OCI-M2 (cell line): Measurements from ENCODE around the gene KCNQ5.

Experiments
- DNase-seq: peaks from one replicate; lab custom pipeline; 2025; ENCODE audit not compliant: unreplicated experiment; lab: John Stamatoyannopoulos, UW

KCNQ5 gene

DNA sequence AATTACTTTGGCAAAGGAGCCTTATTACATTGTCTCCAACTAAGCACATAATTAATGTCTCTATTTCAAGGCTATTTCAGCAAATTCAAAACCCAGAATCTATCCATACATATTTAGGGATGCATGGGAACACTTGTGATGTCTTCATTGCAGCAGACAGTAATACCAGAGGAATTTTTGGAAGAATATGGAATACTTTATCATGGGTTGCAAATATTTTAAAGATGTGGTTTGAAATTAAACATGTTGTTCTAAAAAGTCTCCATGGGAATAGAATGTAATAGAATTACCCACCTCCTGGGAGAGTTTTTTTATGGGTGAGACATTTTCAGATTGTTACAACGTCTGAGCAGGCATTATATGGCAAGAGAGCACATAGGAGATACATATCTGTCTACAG lies 170.8 kb downstream of the KCNQ5 start:
- DNase-seq, result no peak

DNA sequence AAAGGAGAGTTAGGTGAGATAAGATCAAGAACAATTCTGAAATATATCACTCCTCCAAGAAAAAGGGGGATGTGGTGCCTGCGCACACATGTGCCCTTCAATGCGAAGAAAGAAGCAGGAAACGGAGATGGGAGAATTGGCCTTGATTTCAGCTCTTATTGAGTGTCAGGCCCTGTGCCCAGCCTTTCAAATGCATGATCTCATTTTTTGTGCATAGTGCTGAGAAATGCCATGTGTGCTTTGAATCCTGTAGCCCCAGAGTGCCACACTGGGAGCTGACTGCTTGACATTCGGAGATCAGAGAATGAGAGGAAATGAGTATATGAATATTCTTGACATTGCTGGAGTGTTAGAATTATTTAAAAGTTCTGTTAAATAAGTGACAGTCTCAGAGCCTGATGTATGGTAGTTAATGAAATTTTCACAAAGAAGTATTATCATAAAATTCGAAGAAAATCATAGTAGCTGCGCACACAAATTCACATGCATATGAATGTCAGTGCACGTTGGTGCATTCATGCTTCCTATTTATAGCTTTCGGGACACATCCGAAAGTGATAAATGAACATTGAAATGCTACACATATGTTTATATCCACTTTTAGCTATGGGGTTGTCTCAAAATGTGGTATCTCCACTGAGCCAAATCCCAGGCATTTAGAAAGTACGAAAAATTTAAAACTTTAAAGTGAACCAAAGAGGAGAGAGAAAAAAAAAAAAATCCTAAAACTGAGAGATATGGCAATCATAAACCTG lies 172.0 kb downstream of the KCNQ5 start:
- no peak for DNase-seq

DNA sequence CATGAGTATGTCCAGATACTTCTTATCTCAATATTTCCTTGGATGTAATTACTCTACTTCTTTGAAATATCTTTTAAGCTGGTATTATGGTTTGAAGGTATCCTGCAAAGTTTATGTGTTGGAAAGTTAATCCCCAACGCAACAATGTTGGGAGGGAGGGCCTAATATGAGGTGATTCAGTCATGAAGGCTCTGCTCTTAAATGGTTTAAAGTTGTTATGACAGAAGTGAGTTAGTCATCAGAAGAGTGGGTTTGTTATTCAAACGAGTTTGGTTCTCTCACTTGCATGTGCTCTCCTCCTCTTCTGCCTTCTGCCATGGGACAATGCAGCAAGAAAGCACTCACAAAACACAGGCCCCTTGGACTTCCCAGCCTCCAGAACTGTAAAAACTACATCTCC lies 176.3 kb downstream of the KCNQ5 start:
- DNase-seq, result no peak

DNA sequence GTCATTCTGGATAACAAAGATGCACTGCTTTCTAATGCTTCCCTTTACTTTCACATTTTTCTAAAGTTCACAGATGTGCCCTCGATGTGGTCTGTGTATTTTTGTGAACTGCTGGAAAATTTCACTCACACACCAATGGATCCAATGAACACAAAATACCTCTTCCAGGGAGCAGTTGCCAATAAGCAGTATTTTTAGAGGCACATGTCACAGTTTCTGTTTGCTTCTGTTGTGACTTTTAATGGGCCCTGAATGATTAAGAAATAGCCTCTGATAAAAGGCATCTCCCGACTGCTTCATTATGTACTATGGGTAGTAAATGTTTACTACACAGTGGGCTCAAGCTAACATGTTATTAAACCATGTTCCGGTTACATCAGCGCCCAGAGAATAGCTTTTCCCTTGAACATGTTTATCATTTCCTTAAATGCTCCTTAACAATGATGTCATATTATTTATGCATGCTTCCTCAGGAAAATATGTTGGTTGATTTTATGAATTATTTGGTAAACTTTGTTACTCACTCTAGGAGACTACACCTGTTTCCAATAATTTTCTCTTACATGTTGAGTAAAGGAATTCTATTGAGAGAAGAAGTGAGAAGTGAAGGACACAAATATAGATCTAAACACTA lies 188.0 kb downstream of the KCNQ5 start:
- no peak for DNase-seq

DNA sequence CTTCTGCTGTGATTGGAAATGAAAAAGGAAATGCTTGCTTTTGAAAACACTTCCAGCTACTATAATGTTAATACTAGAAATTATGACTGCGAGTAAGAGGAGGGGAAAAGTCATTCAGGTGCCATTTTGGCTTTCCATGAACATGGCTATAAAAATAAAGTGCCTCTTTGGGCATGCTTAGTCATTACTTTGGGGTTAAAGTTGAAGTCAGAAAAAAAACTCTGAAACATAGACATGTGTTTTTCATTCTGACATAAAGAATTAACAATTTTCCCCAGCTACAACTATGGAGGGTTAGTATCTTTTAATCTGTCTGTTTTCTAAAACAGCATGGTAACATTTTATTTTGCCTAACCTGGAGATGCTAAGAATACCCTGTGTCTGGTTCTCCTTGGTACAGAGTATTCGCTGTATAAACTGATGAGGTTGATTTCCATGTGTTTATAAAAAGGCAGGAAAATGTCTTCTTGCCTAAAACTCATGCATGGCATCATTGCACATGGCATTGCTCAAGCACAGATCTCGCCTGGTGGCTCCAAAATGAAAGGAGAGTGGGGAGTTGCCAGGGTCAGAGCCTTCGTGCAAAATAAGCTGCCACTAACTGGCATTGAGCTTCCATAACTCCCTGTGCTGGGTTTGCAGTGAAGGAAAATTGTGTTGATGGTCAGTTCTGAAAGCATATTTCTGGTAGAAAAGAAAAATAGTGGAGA lies 188.9 kb downstream of the KCNQ5 start:
- DNase-seq, result no peak

DNA sequence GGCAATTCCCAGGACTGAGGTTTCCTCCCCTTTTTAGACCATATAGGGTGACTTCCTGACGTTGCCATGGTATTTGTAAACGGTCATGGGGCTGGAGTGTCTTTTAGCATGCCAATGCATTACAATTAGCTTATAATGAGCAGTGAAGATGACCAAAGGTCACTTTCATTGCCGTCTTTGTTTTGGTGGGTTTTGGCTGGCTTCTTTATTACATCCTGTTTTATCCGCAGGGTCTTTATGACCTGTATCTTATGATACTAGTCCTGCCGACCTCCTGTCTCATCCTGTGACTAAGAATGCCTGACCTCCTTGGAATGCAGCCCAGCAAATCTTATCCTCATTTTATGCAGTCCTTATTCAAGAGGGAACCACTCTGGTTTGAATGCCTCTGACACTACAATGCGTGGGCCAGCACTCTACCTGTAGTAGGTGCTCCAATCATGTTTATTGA lies 190.1 kb downstream of the KCNQ5 start:
- DNase-seq, result no peak

DNA sequence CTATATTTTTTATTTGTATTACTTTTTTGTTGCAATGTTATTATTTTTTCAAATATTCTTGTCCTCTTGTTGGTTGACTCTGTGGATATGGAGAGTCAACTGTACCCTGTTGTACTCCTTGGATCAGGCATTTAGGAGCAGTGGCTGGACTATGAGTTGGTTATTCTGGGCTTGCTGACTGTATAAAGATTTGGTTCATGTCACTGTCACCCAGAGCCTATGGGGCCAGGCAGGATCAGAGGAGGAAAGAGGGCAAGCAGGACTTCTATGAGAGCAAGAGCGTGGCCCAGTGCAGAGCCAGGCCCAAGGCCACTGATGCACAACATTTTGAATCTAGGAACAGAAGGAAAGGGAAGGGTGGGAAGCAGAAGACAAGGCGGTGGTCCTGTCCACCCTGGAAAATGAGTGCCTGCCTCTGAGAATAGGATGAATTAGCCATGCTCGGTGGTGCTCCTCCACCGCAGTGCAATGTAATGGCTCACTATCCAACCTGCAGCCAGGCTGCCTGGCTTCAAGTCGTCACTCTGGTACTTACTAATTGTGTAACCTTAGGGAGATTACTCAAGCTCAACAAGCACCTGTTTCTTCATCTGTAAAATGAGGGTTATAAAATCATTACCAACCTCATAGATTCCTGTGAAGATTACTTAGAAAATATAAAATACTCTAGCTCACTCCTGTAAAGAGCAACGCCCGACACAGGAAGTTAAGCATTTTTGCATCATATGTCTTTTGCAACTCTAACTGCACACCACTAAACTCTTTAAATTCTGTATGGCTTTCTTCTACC lies 192.1 kb downstream of the KCNQ5 start:
- DNase-seq, result no peak

DNA sequence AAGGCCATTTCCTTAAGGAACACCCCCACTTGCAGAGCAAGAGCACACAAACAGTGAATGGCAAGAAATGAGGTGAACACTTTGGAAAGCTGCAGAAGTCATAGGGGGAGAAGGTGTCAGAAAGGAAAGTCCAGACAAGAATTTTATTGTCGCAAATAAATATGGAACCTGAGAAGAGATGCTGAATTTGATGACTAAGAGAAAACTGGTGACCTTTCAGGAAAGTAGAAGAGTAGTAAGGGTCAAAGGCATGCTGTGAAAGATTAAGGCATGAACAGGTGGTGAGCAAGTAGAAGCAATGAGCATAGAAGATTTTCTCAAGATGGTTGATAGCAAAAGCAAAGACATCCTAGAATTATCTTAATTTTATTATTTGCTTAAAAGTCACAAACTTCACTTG lies 194.2 kb downstream of the KCNQ5 start:
- DNase-seq, result no peak

DNA sequence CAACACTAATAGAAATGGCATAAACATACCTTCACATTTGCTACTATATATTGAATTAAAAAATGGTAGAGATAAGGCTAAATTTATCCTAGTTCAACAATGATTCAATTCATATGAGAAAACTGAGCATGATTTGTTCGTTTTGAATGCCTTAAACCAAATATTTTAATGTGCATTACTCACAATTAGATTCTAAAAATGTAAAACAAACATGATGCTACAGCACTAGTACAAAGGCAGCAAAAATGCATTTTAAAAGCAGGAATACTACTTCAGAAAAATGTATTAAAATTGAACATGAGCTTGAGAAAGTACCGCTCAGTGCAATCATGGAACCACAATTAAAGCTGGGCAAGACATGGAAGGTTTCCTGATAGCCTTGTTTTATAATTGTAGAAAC lies 195.3 kb downstream of the KCNQ5 start:
- no peak for DNase-seq

DNA sequence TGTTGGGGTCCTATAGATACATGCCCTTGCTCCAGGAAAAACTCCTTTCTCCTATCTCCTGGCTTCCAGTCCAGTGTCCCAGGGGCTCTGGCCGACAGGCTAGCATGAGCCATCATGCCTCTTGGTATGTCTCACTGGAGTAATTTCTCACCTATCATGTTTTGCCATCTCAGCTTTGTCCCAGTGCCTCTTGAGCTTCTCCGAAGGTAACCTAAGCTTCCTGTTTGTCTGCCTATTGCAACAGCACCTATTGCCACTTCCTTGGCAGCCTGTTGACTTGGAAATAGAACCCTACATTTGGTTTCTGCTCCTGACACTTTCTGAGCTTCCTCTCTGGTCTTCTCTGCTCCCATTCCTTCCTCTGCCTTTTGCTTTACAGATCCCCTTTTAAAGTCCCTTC lies 197.7 kb downstream of the KCNQ5 start:
- no peak for DNase-seq

DNA sequence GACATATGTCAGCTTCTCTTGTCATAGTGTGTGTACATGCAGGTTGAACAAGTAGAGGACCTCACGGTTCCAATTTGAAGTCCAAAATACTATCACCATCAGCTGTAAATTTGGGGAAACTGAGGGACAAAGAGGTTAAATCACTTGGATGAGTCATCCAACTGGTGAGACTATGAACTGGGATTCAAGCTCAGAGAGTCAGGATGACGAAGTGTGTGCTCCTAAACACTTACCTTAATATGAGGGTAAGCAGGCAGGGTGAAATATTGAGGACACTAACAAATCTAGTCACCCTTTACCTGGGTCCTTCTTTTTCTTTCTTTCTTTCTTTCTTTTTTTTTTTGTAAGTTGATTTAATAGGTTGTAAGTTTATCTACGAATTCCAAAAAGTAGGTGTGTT lies 198.3 kb downstream of the KCNQ5 start:
- DNase-seq, result no peak

DNA sequence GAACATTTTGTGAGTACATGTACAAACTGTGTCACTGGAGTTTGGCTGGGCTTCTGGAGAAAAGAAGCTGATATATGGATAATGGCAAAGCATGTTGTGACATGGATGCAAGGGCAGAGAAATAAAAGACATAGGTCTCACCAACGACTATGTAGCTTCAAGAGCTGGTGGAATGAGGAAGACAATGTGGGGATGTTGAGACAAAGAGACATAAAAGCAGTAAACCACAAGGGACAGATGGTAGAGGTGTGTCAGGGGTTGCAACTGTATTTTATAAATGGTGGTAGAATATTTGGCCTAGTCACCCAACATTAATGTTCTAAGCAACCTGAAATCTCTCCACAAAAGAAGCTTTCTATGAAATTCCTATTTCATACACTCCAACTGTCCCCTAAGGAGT lies 199.0 kb downstream of the KCNQ5 start:
- DNase-seq, result no peak

DNA sequence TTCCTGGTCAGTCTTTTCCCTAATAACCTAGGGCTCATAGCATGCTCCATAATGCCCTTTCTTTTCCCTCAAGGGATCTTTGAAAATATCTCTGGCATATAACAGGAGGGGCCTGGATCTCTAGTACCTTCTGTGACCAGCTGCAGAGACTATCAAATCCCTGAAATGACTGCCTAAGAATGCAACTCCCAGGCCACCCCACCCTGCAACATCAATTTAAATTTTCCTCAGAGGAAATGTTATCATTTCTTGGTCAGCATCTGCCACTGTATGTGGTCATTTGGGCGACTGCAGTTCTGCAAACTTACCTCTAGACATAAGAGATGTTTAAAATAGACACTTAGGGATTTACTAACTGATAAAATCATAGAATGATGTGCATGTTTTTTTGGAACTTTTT lies 200.2 kb downstream of the KCNQ5 start:
- DNase-seq, result no peak

DNA sequence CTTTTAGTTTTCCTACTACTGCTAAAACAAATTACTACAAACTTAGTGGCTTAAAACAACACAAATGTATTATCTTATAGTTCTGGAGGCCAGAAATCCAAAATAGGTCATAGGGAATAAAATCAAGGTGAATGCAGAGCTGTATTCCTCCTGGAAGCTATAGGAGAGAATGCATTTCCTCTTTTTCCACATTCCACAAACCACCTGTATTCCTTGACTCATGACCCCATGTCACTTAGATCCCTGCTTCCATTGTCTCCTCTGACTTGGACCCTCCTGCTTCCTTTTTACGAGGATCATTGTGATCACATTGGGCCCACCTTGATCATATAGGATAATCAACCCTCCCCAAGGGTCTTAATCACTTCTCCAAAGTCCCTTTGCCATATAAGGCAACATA lies 200.8 kb downstream of the KCNQ5 start:
- no peak for DNase-seq

DNA sequence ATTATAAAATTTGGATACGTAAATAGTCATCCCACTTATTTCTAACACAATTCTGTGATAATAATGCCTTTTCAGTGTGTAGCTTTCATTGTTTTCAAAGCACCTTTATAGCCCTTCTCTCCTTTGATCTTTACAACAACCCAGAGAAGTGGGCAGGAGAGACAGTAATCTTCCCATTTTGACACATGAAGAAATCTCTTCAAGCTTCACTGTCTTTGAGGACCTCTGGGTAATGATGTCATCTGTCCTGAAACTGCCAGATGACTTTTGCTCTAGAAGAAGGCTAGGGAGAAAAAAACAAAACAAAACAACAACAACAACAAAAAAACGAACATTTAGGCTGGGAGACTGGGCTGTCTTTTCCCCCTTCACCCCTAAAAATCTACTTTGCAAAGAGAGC lies 203.0 kb downstream of the KCNQ5 start:
- DNase-seq, result no peak

DNA sequence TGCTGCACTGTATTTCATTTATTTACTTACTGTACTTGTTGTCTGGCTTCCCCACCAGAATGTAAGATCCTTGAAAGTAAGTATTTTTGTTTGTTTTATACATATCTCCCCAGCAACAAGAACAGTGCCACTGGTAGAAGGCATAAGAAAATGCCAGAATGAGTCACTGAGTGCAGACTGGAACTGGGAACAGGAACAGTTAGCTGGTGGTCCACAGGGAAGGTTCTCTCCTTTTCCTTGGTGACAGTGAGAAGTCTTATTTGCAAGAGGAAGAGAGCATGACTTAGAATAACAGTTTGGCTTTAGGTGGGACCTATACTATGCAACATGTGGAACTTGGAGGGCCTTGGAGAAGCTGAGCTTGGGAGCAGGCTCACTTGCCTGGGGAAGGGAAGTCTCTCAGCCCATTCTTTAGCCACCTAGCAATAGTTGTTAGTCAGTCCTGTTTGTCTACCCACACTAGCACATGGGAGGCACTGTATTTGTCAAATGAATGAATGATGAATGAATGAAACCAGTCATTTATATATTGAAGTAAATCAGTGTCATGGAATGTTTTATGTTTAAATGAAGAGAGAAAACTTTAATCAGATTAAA lies 203.5 kb downstream of the KCNQ5 start:
- DNase-seq, result no peak

DNA sequence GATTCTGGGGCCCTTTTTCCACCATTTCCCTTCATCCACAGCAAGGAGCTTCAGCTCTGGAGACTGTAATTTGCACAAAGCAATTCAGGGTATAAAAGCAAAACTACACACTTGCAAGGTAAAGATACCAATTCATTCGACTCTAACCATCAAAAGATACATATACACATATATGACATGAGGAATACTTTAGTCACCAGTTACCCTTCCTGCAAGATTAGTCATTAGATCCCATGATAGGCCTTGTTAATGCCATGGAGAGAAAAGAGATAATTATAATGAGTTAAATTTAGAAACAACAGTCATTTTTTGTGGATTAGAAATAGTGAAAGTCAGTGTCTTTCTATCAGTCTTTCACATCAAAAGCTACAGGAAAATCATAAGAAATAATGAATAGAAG lies 204.2 kb downstream of the KCNQ5 start:
- DNase-seq, result no peak

DNA sequence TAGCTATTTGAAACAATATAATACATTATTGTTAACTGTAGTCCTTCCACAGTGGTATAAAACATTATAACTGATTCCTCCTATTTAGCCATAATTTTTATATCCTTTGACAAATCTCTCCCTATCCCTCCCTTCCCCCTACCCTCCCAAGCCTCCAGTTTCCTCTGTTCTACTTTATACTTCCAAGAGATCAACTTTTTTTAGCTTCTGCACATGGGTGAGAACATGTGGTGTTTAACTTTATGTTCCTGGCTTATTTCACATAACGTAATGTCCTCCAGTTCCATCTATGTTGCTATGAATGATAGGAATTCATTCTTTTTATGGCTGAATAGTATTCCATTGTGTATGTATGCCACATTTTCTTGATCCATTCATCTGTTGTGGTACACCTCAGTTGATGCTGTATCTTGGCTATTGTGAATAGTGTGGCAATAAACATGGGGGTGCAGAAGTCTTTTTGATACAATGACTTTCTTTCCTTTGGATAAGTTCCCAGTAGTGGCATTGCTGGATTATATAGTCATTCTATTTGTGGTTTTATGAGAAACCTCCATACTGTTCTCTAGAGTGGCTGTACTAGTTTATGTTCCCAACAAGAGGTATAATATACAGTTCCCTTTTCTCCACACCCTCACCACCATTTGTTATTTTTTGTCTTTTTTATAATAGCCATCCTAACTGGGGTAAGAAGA lies 205.0 kb downstream of the KCNQ5 start:
- no peak for DNase-seq

DNA sequence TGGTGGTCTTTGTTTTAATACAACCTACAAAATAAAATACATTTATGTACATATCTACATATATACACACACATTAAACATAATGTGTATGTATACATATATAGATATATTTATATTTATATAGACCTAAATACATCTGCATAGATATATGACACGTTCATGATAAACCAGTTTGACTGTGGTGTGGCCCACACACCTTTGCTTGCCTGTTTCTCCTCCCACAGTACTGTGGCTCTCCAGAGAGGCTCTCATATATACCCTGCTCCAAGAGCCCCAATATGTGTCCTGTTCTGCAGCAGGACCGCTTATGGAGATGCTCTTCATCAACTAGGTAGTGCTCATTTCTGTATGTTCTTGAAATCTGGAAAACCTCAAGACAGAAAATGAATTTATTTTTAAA lies 207.0 kb downstream of the KCNQ5 start:
- no peak for DNase-seq

DNA sequence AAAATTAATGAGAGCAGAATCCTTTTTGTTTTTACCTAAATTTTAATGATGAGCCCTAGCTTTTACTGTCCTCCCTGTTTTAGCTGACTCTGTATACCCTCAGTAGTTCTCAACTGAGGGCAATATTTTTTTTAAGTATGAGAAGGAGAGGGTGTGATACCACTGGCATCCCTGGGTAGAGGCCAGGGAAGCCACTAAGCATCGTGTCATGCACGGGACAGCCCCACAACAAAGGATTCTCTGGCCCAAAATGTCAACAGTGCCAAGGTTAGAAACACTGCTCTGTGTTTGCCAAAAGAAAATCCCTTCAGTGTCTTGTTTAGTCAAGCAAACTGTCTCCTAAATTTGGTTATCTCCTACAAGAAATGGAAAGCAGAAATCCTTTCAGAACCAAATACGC lies 210.4 kb downstream of the KCNQ5 start:
- no peak for DNase-seq

DNA sequence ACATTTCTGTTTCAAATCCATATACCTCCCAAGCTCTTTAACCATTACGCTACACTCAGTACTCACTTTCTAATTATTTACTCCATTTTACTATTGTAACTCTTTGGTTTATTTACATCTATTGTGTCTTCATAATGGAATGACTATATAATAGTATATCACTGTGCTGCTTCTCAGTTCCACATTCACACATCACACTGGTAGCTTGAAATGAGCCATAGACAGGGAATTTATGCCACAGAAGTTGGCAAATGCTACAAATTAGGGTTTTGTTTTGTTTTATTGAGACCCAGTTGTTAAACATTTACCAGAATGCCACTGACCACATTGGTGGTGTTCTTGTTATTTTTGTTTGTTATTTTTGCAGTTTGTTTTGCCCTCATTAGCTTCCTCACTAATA lies 213.9 kb downstream of the KCNQ5 start:
- no peak for DNase-seq
